Measurements from ENCODE around the gene SSR1.

DNA sequence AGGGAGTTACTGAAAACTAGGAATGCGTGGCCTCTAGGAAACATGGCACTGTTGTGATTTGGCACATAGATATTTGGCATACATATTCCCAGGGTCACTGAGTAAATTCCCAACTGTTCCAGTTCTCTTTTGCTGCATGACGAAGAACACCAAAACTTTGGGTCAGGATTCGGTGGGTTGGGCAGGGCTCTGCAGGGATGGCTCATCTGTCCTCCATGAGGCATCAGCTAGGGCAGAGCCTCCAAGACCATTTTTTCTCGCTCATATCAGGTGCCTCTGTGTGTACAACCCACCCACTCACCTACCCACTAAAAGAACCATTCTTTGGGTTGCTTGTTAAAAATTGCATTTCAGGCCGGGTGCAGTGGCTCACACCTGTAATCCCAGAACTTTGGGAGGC is 57.1 kb downstream of the SSR1 start:
- TF ChIP-seq, protein P1, sequence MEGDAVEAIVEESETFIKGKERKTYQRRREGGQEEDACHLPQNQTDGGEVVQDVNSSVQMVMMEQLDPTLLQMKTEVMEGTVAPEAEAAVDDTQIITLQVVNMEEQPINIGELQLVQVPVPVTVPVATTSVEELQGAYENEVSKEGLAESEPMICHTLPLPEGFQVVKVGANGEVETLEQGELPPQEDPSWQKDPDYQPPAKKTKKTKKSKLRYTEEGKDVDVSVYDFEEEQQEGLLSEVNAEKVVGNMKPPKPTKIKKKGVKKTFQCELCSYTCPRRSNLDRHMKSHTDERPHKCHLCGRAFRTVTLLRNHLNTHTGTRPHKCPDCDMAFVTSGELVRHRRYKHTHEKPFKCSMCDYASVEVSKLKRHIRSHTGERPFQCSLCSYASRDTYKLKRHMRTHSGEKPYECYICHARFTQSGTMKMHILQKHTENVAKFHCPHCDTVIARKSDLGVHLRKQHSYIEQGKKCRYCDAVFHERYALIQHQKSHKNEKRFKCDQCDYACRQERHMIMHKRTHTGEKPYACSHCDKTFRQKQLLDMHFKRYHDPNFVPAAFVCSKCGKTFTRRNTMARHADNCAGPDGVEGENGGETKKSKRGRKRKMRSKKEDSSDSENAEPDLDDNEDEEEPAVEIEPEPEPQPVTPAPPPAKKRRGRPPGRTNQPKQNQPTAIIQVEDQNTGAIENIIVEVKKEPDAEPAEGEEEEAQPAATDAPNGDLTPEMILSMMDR (IDR thresholded peaks at IDR 0.05) = no peak
- no peak for TF ChIP-seq POLR2A (IDR thresholded peaks at IDR 0.05)

All from thyroid gland (tissue), 4 donors.